Cardiac muscle cell (in vitro differentiated cells and primary cell): ENCODE results near the gene CREBL2. TPM values are rescaled to one million over a fixed set of nuclear protein-coding genes. Genes with fewer than 3 reads are reported as not detected.
A peak's percentile ranks its signal among the peaks of the same experiment; 100 is the strongest.

Experiments
- DNase-seq, 2 donors: peaks; one replicate each; pipeline versions ENCODE4 v3.0.0 to v3.0.0-alpha.2; 2010 to 2017; ENCODE audit warnings: low read depth in 1 of 2, low spot score in 1 of 2
- H3K27ac ChIP-seq: fragments of 200-600 bp; sonication (generic); 2 replicates; pipeline ENCODE4 v1.5.1; 2016
- H3K27me3 ChIP-seq: fragments of 200-600 bp; sonication (generic); 2 replicates; pipeline ENCODE4 v1.6.0; 2016; ENCODE audit warnings: control low read depth
- H3K36me3 ChIP-seq: fragments of 200-600 bp; sonication (generic); 2 replicates; pipeline ENCODE4 v1.5.1; 2016; ENCODE audit warnings: control low read depth
- H3K4me1 ChIP-seq: fragments of 200-600 bp; sonication (generic); 2 replicates; pipeline ENCODE4 v1.8.1; 2017; ENCODE audit warnings: low read depth, mild to moderate bottlenecking, mixed run types
- H3K4me3 ChIP-seq: fragments of 200-600 bp; sonication (generic); 2 replicates; pipeline ENCODE4 v1.5.1; 2016; ENCODE audit warnings: mild to moderate bottlenecking
- H3K9me3 ChIP-seq: fragments of 200-600 bp; sonication (generic); 2 replicates; pipeline ENCODE4 v1.5.1; 2017; ENCODE audit warnings: low read depth, mild to moderate bottlenecking, control low read depth
- polyA plus RNA-seq: library from polyadenylated mRNA; unstranded; fragments of >200 nt; fragmentation: Nextera tagmentation; extraction: Ambion mirVana; gene quantifications from 2 replicates; pipeline ENCODE4 v1.2.1, GENCODE V29; 2016
- total RNA-seq: library from RNA; depleted of rRNA; stranded (reverse); fragments of >200 nt; gene quantifications from 2 replicates; pipeline ENCODE4 v1.2.3, GENCODE V29; 2016
- TF ChIP-seq, protein P1 (sequence below): IDR thresholded peaks from 2 replicates; pipeline ENCODE4 v1.5.1; 2012; ENCODE audit warnings: low read depth, mild to moderate bottlenecking, low read length

Gene CREBL2
- total and polyA plus RNA-seq, 2 experiments from 2014 or later = 18.3 to 20.1 TPM

DNA sequence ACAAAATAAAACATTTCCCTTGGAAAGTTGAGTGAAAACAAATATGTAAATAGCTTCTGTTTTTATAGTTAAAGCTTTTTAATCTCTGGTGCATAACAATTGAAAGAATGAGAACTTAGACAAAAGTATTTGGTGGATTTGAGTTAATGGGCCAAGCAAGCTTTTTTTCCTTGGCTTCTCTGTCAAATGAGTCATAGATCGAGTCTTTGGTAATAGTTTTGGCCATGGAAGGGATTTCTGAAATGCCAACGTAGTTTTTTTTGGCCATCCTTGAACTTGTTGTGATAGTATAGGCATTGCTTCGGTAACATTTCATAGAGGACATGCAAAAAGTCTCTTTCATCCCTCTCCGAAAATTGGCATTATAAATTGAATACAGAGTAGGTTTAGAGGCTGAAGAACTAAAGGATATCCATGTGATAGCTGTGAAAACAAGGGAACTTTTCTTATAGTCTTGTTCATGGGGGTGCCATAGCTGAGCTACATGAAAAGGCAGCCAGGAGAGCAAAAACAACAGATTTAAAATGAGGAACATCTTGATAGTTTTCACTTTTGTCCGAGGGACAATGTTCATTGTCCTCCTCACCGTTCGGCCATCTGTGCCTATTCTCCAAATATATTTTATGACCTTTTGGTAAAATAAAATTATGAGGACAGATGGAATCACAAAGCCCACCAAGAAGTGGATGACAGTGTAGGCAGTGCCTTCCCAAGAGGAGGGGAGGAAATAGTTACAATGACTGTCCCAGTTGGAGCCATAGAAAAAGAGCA is 49.6 kb downstream of the CREBL2 start:
- DNase-seq = peak in 1 of 2 donors; percentile 87
- TF ChIP-seq, protein P1, sequence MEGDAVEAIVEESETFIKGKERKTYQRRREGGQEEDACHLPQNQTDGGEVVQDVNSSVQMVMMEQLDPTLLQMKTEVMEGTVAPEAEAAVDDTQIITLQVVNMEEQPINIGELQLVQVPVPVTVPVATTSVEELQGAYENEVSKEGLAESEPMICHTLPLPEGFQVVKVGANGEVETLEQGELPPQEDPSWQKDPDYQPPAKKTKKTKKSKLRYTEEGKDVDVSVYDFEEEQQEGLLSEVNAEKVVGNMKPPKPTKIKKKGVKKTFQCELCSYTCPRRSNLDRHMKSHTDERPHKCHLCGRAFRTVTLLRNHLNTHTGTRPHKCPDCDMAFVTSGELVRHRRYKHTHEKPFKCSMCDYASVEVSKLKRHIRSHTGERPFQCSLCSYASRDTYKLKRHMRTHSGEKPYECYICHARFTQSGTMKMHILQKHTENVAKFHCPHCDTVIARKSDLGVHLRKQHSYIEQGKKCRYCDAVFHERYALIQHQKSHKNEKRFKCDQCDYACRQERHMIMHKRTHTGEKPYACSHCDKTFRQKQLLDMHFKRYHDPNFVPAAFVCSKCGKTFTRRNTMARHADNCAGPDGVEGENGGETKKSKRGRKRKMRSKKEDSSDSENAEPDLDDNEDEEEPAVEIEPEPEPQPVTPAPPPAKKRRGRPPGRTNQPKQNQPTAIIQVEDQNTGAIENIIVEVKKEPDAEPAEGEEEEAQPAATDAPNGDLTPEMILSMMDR = no peak
- Histone ChIP-seq H3K27me3 (no peaks in the 10 kb centered on the region), H3K9me3 (no peaks in the 10 kb centered on the region), H3K27ac (no peak overlapping the region), H3K4me1 (no peaks in the 10 kb centered on the region), H3K36me3 (no peaks in the 10 kb centered on the region), H3K4me3 (no peak overlapping the region)

DNA sequence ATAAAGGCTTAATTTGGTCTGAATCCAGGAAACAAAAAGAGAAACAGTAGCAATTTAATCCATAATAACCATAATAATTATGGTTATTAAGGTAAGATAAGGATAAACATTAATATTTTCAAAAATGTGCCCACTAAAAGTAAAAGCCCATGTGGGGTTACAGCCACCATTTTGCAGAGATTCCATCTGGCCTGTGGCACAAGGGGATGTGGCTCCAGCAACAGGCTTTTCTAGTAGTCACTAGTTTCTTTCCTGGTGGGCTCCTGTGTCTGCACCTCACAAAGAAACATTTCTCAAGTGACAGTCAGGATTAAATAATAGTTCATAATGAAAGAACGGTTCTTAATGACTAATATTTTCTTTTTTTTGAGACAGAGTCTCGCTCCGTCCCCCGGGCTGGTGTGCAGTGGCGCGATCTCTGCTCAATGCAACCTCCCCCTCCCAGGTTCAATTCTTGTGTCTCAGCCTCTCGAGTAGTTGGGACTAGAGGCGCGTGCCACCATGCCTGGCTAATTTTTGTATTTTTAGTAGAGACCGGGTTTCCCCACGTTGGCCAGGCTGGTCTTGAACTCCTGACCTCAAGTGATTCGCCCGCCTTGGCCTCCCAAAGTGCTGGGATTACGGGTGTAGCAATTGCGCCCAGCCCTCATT is 52.1 kb downstream of the CREBL2 start:
- H3K4me1 ChIP-seq = no peaks in the 10 kb centered on the region
- no peaks in the 10 kb centered on the region for H3K9me3 ChIP-seq
- H3K4me3 ChIP-seq = no peak overlapping the region
- no peaks in the 10 kb centered on the region for H3K36me3 ChIP-seq
- TF ChIP-seq, protein P1 = no peak
- no peak for DNase-seq
- no peak overlapping the region for H3K27ac ChIP-seq
- H3K27me3 ChIP-seq = no peaks in the 10 kb centered on the region

DNA sequence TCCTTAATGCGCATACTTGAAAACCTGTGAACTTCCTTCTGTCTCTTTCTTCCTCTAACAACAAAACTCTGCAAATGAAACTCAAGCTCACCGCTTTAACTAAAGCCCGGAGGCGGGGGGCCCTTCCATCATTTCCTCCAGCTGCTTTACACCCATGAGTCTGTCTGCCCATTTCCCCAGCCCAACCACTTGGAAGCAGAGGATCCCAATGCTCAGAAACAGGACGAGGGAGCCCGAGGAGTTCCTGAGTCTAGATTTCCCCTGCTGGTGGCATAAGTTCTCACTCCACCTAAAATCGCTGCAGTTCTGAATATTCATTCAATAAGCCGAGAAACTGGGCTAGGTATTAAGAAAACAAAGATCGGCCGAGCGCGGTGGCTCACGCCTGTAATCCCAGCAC is 53.5 kb downstream of the CREBL2 start:
- Histone ChIP-seq H3K27me3 (no peaks in the 10 kb centered on the region), H3K4me3 (no peak overlapping the region), H3K9me3 (no peaks in the 10 kb centered on the region), H3K27ac (no peak overlapping the region), H3K36me3 (no peaks in the 10 kb centered on the region), H3K4me1 (no peaks in the 10 kb centered on the region)
- DNase-seq = no peak
- TF ChIP-seq, protein P1 = no peak

DNA sequence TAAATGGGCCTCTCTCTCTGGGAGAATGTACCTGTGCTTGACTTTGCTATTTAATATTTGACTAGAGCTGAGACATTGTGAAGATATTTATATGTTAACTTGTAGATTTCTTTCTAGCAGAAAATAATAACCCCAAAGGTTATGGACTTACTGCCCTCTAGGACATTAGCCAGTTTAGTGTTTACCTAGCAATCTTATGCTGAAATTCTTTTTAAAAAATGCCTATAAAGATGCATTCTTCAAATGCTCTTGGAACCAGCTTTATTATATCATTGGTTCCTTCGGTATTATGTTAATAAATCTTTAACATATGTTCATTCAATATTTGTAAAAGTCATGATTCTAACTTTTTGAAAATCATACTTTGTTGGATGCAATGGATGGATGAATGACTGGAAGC is 56.3 kb downstream of the CREBL2 start:
- TF ChIP-seq, protein P1 = no peak

DNA sequence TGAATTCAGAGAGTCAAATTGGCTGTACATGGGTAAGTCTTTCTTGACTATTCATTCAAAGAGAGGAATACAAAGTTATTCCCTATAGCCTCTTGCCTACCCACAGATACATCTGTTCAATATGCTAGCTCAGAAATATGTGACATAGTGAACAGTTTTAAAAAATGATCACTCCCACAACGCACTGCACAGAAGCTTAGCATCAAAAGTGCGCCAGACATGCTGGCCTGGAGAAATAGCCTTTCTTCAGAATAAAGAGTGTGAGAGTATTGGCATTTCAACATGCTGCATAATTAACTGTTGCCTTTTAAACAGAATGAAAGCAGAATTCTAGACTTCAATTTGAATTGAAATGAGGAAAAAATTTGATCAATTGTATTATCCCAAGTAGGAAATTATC is 57.3 kb downstream of the CREBL2 start:
- no peak overlapping the region for H3K4me3 ChIP-seq
- no peaks in the 10 kb centered on the region for H3K27me3 ChIP-seq
- DNase-seq = no peak
- no peaks in the 10 kb centered on the region for H3K9me3 ChIP-seq
- H3K27ac ChIP-seq = no peak overlapping the region
- no peaks in the 10 kb centered on the region for H3K4me1 ChIP-seq
- no peaks in the 10 kb centered on the region for H3K36me3 ChIP-seq
- TF ChIP-seq, protein P1 = no peak

More for the DNA sequence above, 56.3 kb downstream of the CREBL2 start:
- Histone ChIP-seq H3K27ac (no peak overlapping the region), H3K9me3 (no peaks in the 10 kb centered on the region), H3K36me3 (no peaks in the 10 kb centered on the region), H3K4me3 (no peak overlapping the region), H3K27me3 (no peaks in the 10 kb centered on the region), H3K4me1 (no peaks in the 10 kb centered on the region)
- no peak for DNase-seq
